HepG2 (cell line): ENCODE measurements around the gene PPP1R16B.

Experiments
- BRCA1 ChIP-seq: sonication (generic); formaldehyde crosslinking; IDR thresholded peaks from 2 replicates; pipeline ENCODE4 v1.4.0; 2020; ENCODE audit warnings: missing genetic modification reagents
- CTCF ChIP-seq: sonication (generic); formaldehyde crosslinking; IDR thresholded peaks from 2 replicates; pipeline ENCODE4 v1.5.0; 2020; ENCODE audit warnings: mild to moderate bottlenecking, missing genetic modification reagents, moderate library complexity
- FOXJ3 ChIP-seq: sonication (generic); formaldehyde crosslinking; IDR thresholded peaks from 2 replicates; pipeline ENCODE4 v1.4.0; 2020; ENCODE audit warnings: missing genetic modification reagents, mild to moderate bottlenecking, borderline replicate concordance
- HIVEP1 ChIP-seq: sonication (generic); formaldehyde crosslinking; IDR thresholded peaks from 2 replicates; pipeline ENCODE4 v1.4.0; 2020; ENCODE audit warnings: mild to moderate bottlenecking, missing genetic modification reagents
- IRF1 ChIP-seq: sonication (generic); formaldehyde crosslinking; IDR thresholded peaks from 2 replicates; pipeline ENCODE4 v1.4.0; 2020; ENCODE audit warnings: low read depth, mild to moderate bottlenecking, missing genetic modification reagents
- JUN ChIP-seq: sonication (generic); formaldehyde crosslinking; IDR thresholded peaks from 2 replicates; pipeline ENCODE4 v1.4.0; 2020; ENCODE audit warnings: mild to moderate bottlenecking, missing genetic modification reagents
- KMT2B ChIP-seq: IDR thresholded peaks from 2 replicates; pipeline ENCODE4 v1.6.1; 2016; ENCODE audit warnings: missing genetic modification reagents, missing compliant biosample characterization
- NFYB ChIP-seq: sonication (generic); formaldehyde crosslinking; IDR thresholded peaks from 2 replicates; pipeline ENCODE4 v1.4.0; 2020; ENCODE audit warnings: missing genetic modification reagents
- POLR2A ChIP-seq, 2 experiments: IDR thresholded peaks; 2 replicates each; pipeline ENCODE4 v1.6.1; 2011; ENCODE audit warnings: low read depth in 2 of 2, low read length in 2 of 2, mild to moderate bottlenecking in 1 of 2, moderate library complexity in 1 of 2; ENCODE audit not compliant: insufficient read depth in 1 of 2
- SRSF4 ChIP-seq: fragments of 200-400 bp; formaldehyde crosslinking; IDR thresholded peaks from one replicate; pipeline ENCODE4 v1.6.1; 2018; ENCODE audit warnings: mild to moderate bottlenecking, low read depth, low read length, moderate library complexity; ENCODE audit not compliant: poor library complexity, severe bottlenecking
- TEAD2 ChIP-seq: sonication (generic); formaldehyde crosslinking; IDR thresholded peaks from 2 replicates; pipeline ENCODE4 v1.9.0; 2021; ENCODE audit warnings: missing genetic modification reagents
- ZBTB34 ChIP-seq: sonication (generic); formaldehyde crosslinking; IDR thresholded peaks from 2 replicates; pipeline ENCODE4 v1.8.0; 2022; ENCODE audit warnings: mild to moderate bottlenecking, missing genetic modification reagents

GRCh38 chr20:38800882-38801281, 4.6 kb upstream of the PPP1R16B start:
- TF ChIP-seq NFYB (CRISPR knock-in tag) (no peak), FOXJ3 (CRISPR knock-in tag) (no peak), CTCF (CRISPR knock-in tag) (no peak), IRF1 (CRISPR knock-in tag) (no peak), KMT2B (CRISPR knock-in tag) (no peak), HIVEP1 (CRISPR knock-in tag) (no peak), JUN (CRISPR knock-in tag) (no peak), POLR2A (IDR thresholded peaks at IDR 0.05; ENCODE audit: insufficient read depth in 1 of 2, low read depth in 2 of 2, low read length in 2 of 2) (no peak), ZBTB34 (CRISPR knock-in tag) (no peak), BRCA1 (CRISPR knock-in tag) (no peak), SRSF4 (no peak), TEAD2 (CRISPR knock-in tag) (no peak)
